Nasal cavity respiratory epithelium epithelial cell of viscerocranial mucosa (primary cell): ENCODE results near the gene DRAP1. TPM values are rescaled to one million over a fixed set of nuclear protein-coding genes. Genes with fewer than 3 reads are reported as not detected.

Experiments used
- total RNA-seq: library from RNA; depleted of rRNA; stranded (reverse); fragments of >200 nt; gene quantifications from 2 replicates; pipeline ENCODE4 v1.2.3, GENCODE V29; 2014

DRAP1 gene, protein sequence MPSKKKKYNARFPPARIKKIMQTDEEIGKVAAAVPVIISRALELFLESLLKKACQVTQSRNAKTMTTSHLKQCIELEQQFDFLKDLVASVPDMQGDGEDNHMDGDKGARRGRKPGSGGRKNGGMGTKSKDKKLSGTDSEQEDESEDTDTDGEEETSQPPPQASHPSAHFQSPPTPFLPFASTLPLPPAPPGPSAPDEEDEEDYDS
- total RNA-seq = 94.0 and 217 TPM in 2 replicates

DNA sequence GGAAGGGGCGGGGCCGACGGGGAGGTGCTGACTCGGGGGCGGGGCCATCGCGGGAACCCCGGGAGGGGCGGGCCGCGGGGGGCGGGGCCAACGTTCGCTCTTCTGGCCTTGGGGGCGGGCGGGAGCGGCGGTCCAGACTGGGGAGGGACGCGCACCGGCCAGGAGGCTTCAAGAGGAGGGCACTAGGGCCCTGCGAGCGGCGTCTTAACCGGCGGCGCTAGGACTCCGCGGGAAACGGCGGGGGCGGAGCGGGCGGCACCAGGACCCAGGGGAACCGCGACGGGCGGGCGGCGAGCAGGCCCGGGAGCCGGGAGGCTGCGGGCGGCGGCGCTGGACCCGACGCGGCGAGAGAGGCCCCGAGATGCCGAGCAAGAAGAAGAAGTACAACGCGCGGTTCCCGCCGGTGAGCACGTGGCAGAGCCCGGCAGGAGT, at the start of gene DRAP1:
DRAP1 (plus strand) TSS at position 286 of the 432 bp plus-strand sequence; CDS start at position 362, 76 bp downstream.

DNA sequence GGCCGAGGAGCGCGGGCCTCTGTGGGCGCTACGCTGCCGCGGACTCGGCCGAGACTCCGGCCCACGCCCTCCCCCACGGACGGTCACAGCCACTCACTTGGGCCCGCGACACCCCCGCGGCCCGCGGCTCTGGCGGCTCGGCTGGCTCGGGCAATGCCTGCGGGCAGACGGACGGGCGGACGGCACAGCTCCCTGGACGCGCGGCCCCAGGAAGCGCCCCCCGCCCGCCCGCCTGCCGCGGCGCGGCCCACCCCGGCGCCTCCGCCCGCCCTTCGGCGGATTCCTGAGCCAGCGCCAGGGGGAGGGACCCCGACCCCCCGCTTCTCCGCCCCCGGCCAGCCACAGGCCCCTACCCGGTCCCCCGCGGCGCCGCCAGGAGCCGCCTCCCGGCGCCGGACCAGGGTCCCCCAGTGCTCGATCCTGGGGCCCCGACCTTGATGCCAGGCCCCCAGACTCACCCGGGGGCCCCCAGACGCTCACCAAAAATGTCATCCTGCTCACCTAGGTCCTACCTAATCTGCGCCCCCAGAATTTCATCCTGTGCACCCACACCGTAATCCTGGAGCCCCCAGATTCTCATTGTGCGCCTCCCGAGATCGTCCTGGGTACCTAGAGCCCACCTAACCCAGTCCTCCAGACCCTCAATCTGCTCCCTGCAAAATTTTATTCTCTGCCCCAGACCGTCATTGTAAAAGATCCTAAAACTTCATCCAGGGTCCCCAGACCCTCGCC, 46.5 kb upstream of the DRAP1 start, which contains the start of gene EFEMP2:
EFEMP2 (minus strand) TSS at position 215 of the 732 bp plus-strand sequence. CDS start 446 bp downstream, outside the sequence.

DNA sequence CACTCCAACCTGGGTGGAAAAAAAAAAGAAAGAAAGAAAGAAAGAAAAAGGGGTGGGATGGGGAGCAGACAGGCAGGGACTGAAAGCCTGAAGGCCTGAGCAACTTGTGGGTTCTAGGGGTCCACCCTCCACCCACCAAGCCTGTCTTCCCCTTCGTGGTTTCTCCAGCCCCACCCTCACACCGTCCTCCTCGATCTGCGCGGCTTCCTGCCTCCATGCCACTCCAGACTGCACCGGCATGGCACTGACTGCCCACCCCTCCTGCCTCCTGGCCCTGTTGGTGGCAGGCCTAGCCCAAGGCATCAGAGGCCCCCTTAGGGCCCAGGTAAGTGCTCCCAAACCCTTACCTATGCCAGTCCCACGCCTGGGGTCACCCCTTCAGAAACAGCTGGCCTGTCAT, 39.6 kb upstream of the DRAP1 start, which contains the start of gene CTSW:
CTSW (plus strand) TSS at position 221 of the 400 bp plus-strand sequence; CDS start at position 239, 18 bp downstream.

DNA sequence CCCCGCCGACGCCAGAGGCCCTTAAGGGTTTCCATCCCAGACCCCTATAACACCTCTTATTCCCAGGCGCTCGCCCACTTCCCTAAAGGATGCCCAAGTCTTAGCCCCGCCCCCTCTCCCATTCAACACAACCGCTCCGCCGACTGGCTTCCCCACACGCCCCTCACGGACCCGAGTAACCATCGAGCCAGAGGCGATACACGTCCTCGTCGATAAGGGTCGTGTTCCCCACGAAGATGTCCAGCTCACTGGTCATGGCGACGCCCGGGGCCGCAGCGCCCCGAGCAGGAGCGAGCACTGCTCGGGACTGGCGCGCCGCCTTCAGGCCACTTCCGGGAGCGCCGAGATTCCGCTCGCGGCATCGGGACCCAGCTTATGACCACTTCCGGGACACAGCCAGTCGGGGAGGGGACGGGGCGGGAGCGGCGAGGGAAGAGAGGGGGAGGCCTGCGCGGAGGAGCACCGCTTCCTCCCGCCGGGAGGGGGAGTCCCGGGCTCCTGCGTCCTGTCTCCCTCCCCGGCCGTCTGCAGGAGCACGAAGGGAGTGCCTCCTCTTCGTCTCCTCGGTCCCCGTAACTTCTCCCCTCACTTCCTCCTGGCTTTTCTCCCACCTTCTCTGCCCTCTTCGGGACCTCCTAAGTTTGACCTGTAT, 30.9 kb upstream of the DRAP1 start, which contains the start of gene FIBP:
FIBP (minus strand) TSS at position 309 of the 652 bp plus-strand sequence; CDS start at position 256, 53 bp downstream.

DNA sequence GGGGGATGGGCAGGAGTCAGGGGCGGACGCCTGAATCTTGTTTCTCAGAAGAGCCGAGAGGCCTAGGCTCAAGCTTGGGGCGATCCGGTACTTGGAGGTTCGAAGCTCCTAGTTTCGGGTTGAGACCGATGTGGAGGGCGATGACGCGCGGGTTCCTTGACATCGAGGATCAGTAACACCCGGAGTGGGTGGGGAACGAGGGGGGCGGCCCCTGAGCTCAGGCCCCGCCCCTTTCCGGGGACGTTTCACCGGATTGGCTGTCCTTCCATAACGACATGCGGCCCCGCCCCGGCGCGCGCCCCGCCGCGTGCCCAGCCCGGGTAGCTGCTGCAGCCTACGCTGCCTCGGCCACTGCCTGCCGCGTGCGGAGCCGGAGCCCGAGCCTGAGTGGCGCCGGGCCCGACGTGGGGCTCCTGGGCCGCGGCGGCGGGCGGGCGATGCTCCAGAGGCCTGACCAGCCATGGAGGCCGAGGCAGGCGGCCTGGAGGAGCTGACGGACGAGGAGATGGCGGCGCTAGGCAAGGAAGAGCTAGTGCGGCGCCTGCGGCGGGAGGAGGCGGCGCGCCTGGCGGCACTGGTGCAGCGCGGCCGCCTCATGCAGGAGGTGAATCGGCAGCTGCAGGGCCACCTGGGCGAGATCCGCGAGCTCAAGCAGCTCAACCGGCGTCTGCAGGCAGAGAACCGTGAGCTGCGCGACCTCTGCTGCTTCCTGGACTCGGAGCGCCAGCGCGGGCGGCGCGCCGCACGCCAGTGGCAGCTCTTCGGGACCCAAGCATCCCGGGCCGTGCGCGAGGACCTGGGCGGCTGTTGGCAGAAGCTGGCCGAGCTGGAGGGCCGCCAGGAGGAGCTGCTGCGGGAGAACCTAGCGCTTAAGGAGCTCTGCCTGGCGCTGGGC, 28.7 kb upstream of the DRAP1 start, which contains the start of gene CCDC85B:
CCDC85B (plus strand) TSS at position 350 of the 895 bp plus-strand sequence; CDS start at position 461, 111 bp downstream.

DNA sequence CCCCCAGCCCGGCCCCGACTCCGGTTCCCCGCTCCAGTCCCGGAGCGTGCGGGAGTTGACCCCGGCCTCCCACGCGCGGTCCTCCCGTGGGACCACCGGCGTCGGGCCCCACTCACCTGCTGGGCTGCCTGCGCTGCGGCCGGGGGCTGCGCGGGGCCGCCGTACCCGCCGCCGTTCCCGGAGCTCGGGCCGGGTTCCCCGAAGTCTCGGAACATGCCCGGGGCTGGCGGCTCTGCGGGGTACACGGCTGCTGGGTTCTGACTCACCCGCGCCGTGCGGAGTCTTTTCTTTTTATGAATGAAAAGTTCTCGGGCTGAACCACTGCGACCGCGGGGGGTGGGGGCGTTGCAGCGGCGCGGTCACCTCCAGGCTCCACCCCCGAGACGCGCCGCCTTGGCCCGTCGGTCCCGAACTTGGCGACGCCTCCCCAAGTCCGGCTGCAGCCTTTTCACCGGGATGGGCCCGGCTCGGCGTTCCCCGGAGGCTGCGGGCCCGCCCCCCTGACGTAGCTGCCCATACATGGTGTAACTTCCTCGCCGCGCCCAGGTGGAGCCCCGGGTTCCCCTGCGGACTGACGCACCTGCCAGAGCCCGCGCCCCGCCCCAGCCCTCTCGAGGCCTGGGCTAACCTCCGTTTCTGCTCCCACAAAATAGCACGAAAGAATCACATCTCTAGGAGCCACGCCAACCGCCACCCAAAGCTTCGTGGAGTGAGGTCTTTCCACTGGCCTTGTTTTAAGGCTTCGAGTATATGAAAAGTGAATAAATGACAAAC, 18.9 kb upstream of the DRAP1 start, which contains the start of gene FOSL1:
FOSL1 (minus strand) TSS at position 264 of the 774 bp plus-strand sequence; CDS start at position 215, 49 bp downstream.

DNA sequence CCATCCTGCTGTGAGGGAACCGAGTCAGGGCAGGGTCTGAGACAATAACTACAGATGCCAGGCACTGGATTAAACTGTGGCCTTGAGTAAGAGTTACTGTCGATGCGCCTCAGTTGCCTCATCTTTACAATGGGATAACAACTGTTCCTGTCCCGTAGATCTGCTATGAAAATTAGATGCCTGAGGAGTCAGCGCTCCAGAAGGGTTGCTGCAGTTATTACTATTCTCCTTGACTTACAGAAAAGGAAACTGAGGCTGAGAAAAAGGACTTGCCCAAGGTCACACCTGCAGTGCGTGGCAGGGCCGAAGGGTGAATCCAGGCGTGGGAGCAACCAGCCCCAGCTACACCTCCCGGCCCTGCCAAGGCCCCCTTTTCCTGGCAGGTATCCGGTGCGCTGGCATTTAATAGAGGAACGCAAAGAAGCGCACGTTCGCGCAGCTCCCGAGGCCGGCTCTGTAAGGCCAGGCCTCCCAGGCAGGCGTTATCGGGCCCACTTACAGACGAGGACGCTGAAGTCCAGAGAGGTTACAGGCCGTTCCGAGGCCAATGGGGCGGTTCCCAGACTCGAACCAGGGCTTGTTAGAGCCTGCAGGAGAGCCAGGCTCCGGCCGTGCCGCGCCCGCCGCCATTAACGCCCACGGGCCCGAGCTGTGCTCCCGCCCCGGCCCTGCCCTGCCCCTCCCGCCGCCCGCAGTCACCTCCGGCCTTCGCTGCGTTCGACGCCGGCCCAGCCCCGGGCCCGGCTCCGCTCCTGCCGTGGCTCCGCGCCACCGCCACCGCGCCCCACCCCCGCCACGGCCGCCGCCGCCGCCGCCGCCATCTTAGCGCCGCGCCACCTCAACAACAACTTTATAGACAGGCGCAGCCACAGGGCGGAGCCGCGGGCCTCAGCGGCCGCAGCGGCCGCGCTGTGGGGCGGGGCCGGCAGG, 750 bp upstream of the DRAP1 start, which contains the start of gene C11orf68:
C11orf68 (minus strand) TSS at position 852 of the 930 bp plus-strand sequence; CDS start at position 821, 31 bp downstream.

DNA sequence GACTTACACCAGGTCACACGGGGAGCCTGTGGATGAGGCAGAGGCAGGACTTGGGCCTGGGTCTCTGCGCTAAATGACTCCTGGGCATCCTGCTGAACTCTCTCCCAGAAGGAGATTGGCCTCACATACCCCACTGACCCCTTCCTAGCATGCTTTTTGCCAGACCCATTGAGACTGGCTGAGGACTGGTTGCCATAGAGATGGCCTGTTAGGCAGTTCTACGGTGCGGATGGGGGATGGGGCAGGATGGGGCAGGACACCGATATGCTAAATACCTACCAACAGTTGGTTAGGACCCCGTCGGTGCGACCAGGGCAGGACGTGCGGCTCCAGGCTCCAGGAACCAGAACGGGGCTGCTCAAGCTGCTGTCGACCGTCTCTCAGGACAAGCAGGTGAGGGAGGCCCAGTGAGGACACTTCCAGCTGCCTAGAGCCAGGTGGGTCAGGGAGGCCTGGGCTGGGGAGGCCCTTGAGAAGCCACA, 26.2 kb downstream of the DRAP1 start, which contains the start of gene TSGA10IP:
TSGA10IP (plus strand) TSS at position 51 of the 482 bp plus-strand sequence; CDS start at position 247, 196 bp downstream.

DNA sequence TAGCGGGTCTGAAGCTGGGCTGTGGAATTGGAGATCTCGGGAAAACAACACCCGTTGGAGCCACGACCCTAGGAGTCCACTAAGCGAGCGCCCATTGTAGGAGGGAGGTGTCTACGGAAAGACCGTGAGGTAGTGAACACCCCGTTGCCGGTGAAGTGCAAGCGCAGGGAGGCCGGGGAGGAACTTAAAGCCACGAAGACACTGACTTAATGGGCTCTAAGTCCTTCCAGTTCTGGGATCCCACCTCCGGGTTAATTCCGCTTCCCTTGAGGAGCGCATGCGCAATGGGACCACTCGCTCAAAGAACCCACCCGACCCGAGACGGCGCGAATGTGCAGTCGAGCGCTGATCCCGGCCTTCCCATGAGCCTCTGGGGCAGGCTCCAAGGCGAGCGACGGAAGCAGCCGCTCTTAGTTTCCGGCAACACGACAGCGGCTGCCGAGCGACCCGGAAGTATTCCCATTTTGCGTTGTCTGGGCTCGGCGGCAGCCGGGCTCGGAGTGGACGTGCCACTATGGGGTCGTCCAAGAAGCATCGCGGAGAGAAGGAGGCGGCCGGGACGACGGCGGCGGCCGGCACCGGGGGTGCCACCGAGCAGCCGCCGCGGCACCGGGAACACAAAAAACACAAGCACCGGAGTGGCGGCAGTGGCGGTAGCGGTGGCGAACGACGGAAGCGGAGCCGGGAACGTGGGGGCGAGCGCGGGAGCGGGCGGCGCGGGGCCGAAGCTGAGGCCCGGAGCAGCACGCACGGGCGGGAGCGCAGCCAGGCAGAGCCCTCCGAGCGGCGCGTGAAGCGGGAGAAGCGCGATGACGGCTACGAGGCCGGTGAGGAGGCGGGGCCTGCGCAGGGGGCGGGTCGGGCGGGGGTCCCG, 42.3 kb downstream of the DRAP1 start, which contains the start of gene SART1:
SART1 (plus strand) TSS at position 468 of the 874 bp plus-strand sequence; CDS start at position 515, 47 bp downstream.

Other genes with a start within 250 kb of the DRAP1 start
- 28.7 and 30.3 TPM in 2 replicates for gene KAT5, start 207.2 kb upstream of the DRAP1 start, total RNA-seq
- gene RNASEH2C, start 198.6 kb upstream of the DRAP1 start, total RNA-seq = 9.0 and 11.6 TPM in 2 replicates
- 10.6 and 20.7 TPM in 2 replicates for gene AP5B1, start 138.4 kb upstream of the DRAP1 start, total RNA-seq
- gene OVOL1, start 132.4 kb upstream of the DRAP1 start, total RNA-seq = 19.0 and 22.2 TPM in 2 replicates
- gene SNX32, start 85.5 kb upstream of the DRAP1 start, total RNA-seq = 0.68 and 1.2 TPM in 2 replicates
- gene CFL1, start 61.2 kb upstream of the DRAP1 start, total RNA-seq = 659 and 765 TPM in 2 replicates
- gene MUS81, start 59.0 kb upstream of the DRAP1 start, total RNA-seq = 50.8 and 70.1 TPM in 2 replicates
- 2.4 and 10.7 TPM in 2 replicates for gene EFEMP2, start 46.6 kb upstream of the DRAP1 start, total RNA-seq
- gene CTSW, start 39.6 kb upstream of the DRAP1 start, total RNA-seq = not detected in 2 replicates
- gene FIBP, start 31.0 kb upstream of the DRAP1 start, total RNA-seq = 92.5 and 141 TPM in 2 replicates
- 10.9 and 32.5 TPM in 2 replicates for gene CCDC85B, start 28.8 kb upstream of the DRAP1 start, total RNA-seq
- gene FOSL1, start 19.0 kb upstream of the DRAP1 start, total RNA-seq = 20.3 and 27.7 TPM in 2 replicates
- gene C11orf68, start 364 bp upstream of the DRAP1 start, total RNA-seq = 12.0 and 12.5 TPM in 2 replicates
- not detected in 2 replicates for gene TSGA10IP, start 26.1 kb downstream of the DRAP1 start, total RNA-seq
- gene SART1, start 42.3 kb downstream of the DRAP1 start, total RNA-seq = 36.2 and 41.8 TPM in 2 replicates
- gene EIF1AD, start 82.7 kb downstream of the DRAP1 start, total RNA-seq = 48.1 and 50.2 TPM in 2 replicates
- gene BANF1, start 83.1 kb downstream of the DRAP1 start, total RNA-seq = 13.2 and 17.8 TPM in 2 replicates
- 1.7 and 2.6 TPM in 2 replicates for gene CST6, start 92.6 kb downstream of the DRAP1 start, total RNA-seq
- gene CATSPER1, start 107.1 kb downstream of the DRAP1 start, total RNA-seq = not detected in 2 replicates
- gene GAL3ST3, start 129.7 kb downstream of the DRAP1 start, total RNA-seq = not detected in 2 replicates
- 103 and 117 TPM in 2 replicates for gene SF3B2, start 132.9 kb downstream of the DRAP1 start, total RNA-seq
- 7.5 and 34.8 TPM in 2 replicates for gene PACS1, start 150.8 kb downstream of the DRAP1 start, total RNA-seq